HEK293 (cell line): ENCODE results near the gene CDH6.
A peak's percentile ranks its signal among the peaks of the same experiment; 100 is the strongest.

Experiments
- CTCF ChIA-PET: fragments of 350-600 bp; formaldehyde crosslinking; extraction: SDS; loops from one replicate; lab custom pipeline; 2021; ENCODE audit warnings: antibody characterized with exemption; lab: Yijun Ruan, JAX
- POLR2A ChIA-PET: fragments of 300-600 bp; formaldehyde crosslinking; extraction: SDS; loops from one replicate; lab custom pipeline; 2020; ENCODE audit warnings: antibody characterized with exemption, inconsistent platforms; lab: Yijun Ruan, JAX
- H3K27ac ChIP-seq: fragments of 200-500 bp; sonication (Bioruptor generic); 2 replicates; pipeline ENCODE4 v1.5.1; 2014; ENCODE audit warnings: low read depth, low read length, control low read depth, inconsistent platforms; ENCODE audit errors: extremely low read depth
- H3K36me3 ChIP-seq, 2 experiments: fragments of 200-500 bp in 1 of 2; sonication (Bioruptor generic) in 1 of 2; 1 replicate in 1 of 2; 2 replicates in 1 of 2; pipeline ENCODE4 v1.5.1; 2014 to 2017; ENCODE audit warnings: inconsistent platforms in 2 of 2, low read length in 2 of 2; ENCODE audit not compliant: control insufficient read depth in 2 of 2, insufficient read depth in 1 of 2
- H3K4me1 ChIP-seq: fragments of 200-500 bp; sonication (Bioruptor generic); 2 replicates; pipeline ENCODE4 v1.5.1; 2014; ENCODE audit warnings: mild to moderate bottlenecking, low read length, inconsistent platforms; ENCODE audit not compliant: control insufficient read depth, insufficient read depth
- H3K4me3 ChIP-seq: 2 replicates; pipeline ENCODE4 v1.5.1; 2011; ENCODE audit warnings: low read depth, mild to moderate bottlenecking, control low read depth, low read length, moderate library complexity
- H3K9me3 ChIP-seq: fragments of 200-500 bp; sonication (Bioruptor generic); 2 replicates; pipeline ENCODE4 v1.5.1; 2014; ENCODE audit warnings: low read depth, low read length, inconsistent platforms; ENCODE audit not compliant: control insufficient read depth, insufficient read depth
- CTCF ChIP-seq: fragments of 450-650 bp; formaldehyde crosslinking; IDR thresholded peaks from 2 replicates; pipeline ENCODE4 v1.5.1; 2016; ENCODE audit warnings: missing biosample characterization, missing genetic modification characterization
- PRDM10 ChIP-seq: fragments of 450-650 bp; formaldehyde crosslinking; IDR thresholded peaks from 2 replicates; pipeline ENCODE4 v1.5.1; 2016; ENCODE audit warnings: missing biosample characterization, missing genetic modification characterization
- SCRT2 ChIP-seq: fragments of 450-650 bp; formaldehyde crosslinking; IDR thresholded peaks from 2 replicates; pipeline ENCODE4 v1.5.1; 2016; ENCODE audit warnings: missing biosample characterization, missing genetic modification characterization
- TRIM28 ChIP-seq: IDR thresholded peaks from 2 replicates; pipeline ENCODE4 v1.6.1; 2011; ENCODE audit warnings: low read length, control low read depth, borderline replicate concordance
- ZBTB17 ChIP-seq: fragments of 450-650 bp; formaldehyde crosslinking; IDR thresholded peaks from 2 replicates; pipeline ENCODE4 v1.5.1; 2016; ENCODE audit warnings: missing biosample characterization, missing genetic modification characterization
- ZNF10 ChIP-seq: fragments of 450-650 bp; formaldehyde crosslinking; IDR thresholded peaks from 2 replicates; pipeline ENCODE4 v1.5.1; 2017; ENCODE audit warnings: missing biosample characterization, missing genetic modification characterization
- ZNF18 ChIP-seq: fragments of 450-650 bp; formaldehyde crosslinking; IDR thresholded peaks from 2 replicates; pipeline ENCODE4 v1.5.1; 2016; ENCODE audit warnings: missing biosample characterization, missing genetic modification characterization
- ZNF398 ChIP-seq: fragments of 450-650 bp; formaldehyde crosslinking; IDR thresholded peaks from 2 replicates; pipeline ENCODE4 v1.5.1; 2017; ENCODE audit warnings: missing biosample characterization, missing genetic modification characterization
- ZNF426 ChIP-seq: fragments of 450-650 bp; formaldehyde crosslinking; IDR thresholded peaks from 2 replicates; pipeline ENCODE4 v1.5.1; 2017; ENCODE audit warnings: missing biosample characterization, missing genetic modification characterization, mild to moderate bottlenecking, inconsistent platforms, moderate library complexity
- ZNF707 ChIP-seq: fragments of 450-650 bp; formaldehyde crosslinking; IDR thresholded peaks from 2 replicates; pipeline ENCODE4 v1.5.1; 2016; ENCODE audit warnings: missing biosample characterization, missing genetic modification characterization

The CDH6 gene

GRCh38 chr5:31194892-31195555 lies 1.5 kb downstream of the CDH6 start:
- no peaks in the 10 kb centered on the region for H3K36me3 ChIP-seq
- TF ChIP-seq ZNF18 (no peak), ZNF398 (tag by site-specific recombination) (no peak), ZNF10 (no peak), PRDM10 (no peak), ZNF426 (tag by site-specific recombination) (no peak), TRIM28 (no peak), ZBTB17 (tag by site-specific recombination) (no peak)
- ChIA-PET POLR2A (no interaction called here), CTCF (interaction anchor here (1.5 to 1.7 kb wide), 2 partner anchors 8 to 37 kb away, joined by 4 to 5 read pairs; no protein-coding TSS in a partner anchor)
- H3K9me3 ChIP-seq, result no peaks in the 10 kb centered on the region
- H3K27ac ChIP-seq, result no peak overlapping the region
- peak overlapping the region; percentile 61 for H3K4me3 ChIP-seq
- H3K4me1 ChIP-seq, result peaks cover 6% of the 10 kb centered on the region; the same call in 1 of the 2 replicates

- CTCF ChIA-PET, result interaction anchor here (0.9 to 1.7 kb wide), 2 partner anchors 9 to 36 kb away, joined by 3 to 5 read pairs; no protein-coding TSS in a partner anchor
Observed at GRCh38 chr5:31196309-31196708, 2.8 kb downstream of the CDH6 start.

More at GRCh38 chr5:31196309-31196708, 2.8 kb downstream of the CDH6 start:
- POLR2A ChIA-PET, result no interaction called here
- Histone ChIP-seq H3K4me3 (no peak overlapping the region), H3K9me3 (no peaks in the 10 kb centered on the region), H3K4me1 (peaks cover 6% of the 10 kb centered on the region; the same call in 1 of the 2 replicates), H3K27ac (no peak overlapping the region), H3K36me3 (no peaks in the 10 kb centered on the region)
- TF ChIP-seq ZNF707 (tag by site-specific recombination) (no peak), CTCF (tag by site-specific recombination) (0 out of 2 replicates have a peak, but pooled peaks have one; percentile 23), SCRT2 (tag by site-specific recombination) (no peak)
